ENCODE data around the gene MTCH1.

Gene MTCH1, protein sequence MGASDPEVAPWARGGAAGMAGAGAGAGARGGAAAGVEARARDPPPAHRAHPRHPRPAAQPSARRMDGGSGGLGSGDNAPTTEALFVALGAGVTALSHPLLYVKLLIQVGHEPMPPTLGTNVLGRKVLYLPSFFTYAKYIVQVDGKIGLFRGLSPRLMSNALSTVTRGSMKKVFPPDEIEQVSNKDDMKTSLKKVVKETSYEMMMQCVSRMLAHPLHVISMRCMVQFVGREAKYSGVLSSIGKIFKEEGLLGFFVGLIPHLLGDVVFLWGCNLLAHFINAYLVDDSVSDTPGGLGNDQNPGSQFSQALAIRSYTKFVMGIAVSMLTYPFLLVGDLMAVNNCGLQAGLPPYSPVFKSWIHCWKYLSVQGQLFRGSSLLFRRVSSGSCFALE

GRCh38 chr6:36985808-36986703 is at the start of gene MTCH1:
MTCH1 (minus strand) TSS chr6:36986196; CDS start chr6:36986173, 23 bp downstream.
- DNase-seq = peak; percentile 69 to 98 (median 91)

DNA sequence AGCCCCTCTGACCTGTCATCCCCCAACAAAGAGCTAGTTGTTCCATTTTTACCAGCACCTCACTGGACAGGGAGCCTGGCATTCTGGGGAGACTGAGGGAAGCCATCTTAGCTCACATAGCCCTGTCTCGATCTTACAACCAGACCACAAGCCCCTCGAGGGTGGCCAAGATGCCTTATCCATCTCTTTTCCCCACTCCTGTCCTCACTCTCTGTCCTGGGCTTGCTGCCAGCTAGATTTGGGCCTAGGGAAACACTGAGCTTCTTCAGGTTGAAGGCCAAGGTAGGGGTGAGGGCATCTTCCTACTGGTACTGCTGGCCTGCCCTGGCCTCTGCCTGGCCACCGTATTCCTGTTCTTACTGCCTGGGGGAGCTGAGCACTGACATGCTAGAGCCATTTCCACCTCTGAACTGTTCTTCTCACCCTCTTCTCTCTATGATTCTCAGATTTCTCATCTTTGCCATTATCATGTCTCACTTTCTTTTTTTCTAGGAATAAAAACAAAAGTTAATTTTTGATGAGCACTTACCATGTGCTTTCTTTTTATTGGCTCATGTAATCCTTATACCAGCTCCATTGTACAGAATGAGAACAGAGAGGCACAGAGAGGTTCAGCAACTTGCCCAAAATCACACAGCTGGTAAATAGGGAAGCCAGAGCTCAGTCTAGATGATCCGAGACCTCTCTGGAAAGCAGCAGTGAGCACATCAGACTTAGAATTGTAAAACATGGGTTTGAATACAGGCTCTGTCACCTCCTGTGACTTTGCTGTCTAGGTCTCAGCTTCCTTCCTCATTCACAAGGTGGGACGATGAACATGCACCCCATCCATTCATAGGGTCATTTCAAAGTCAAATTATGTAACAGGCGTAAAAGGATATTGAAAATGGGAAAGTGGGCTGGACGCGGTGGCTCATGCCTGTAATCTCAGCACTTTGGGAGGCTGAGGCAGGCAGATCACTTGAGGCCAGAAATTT is 48.1 kb upstream of the MTCH1 start:
- no peak for DNase-seq

DNA sequence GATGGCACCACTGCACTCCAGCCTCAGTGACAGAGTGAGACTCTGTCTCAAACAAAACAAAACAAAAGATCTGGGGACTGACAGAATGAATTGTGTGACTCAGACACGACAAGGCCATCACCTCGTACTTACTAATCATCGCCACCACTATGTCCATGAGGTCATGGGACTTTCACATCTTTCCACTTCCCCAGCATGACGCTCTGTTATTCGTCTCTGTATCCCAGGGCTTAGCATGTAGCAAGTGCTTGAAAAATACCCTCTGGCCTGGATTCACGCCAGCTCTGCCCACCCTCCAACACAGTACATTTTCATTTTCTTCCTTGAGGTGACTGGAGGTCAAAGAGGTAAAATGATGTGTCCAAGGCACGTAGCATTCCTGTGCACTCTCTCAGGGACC is 47.3 kb upstream of the MTCH1 start:
- no peak for DNase-seq

- DNase-seq = no peak
Observed at GRCh38 chr6:37032239-37032638, 46.2 kb upstream of the MTCH1 start.

- no peak for DNase-seq
Observed at GRCh38 chr6:37030599-37030998, 44.6 kb upstream of the MTCH1 start.

- DNase-seq = peak in 30 of 51 donors; percentile 13 to 79 (median 38)
Observed at GRCh38 chr6:37029249-37029971, 43.4 kb upstream of the MTCH1 start.

GRCh38 chr6:37027811-37028469 is 41.9 kb upstream of the MTCH1 start:
- no peak for DNase-seq

GRCh38 chr6:37027036-37027720 is 41.2 kb upstream of the MTCH1 start:
- DNase-seq = no peak

GRCh38 chr6:37025621-37026466 is 39.8 kb upstream of the MTCH1 start:
- DNase-seq = no peak

- DNase-seq = peak in 3 of 51 donors; percentile 20 to 55 (median 35)
Observed at GRCh38 chr6:37024656-37025337, 38.8 kb upstream of the MTCH1 start.

- DNase-seq = no peak
Observed at GRCh38 chr6:37022135-37022863, 36.3 kb upstream of the MTCH1 start.

- no peak for DNase-seq
Observed at GRCh38 chr6:37021356-37022129, 35.5 kb upstream of the MTCH1 start.

GRCh38 chr6:37020812-37021211 is 34.8 kb upstream of the MTCH1 start:
- DNase-seq = no peak

DNA sequence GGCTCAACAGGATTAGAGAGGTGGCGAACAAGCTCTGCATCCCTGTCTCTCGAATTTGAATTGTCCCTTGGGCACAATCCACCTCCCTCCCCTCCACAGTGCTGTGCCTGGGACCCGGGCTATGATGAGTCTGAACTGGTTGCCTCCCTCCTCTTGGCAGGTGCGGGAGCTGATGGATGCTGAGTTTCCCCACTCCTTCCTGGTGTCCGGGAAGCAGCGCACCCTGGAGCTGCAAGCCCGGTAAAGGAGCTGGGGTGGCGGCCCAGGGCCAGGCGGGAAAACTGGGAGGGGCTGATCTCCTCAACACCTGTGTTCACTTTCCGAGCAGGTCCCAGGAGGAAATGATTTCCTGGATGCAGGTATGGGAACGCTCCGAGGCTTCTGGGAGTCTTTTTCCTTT is 34.4 kb upstream of the MTCH1 start:
- DNase-seq = no peak

GRCh38 chr6:37019065-37019450 is 33.1 kb upstream of the MTCH1 start:
- DNase-seq = no peak

Measured in hypothalamus (tissue), 51 donors.